HEK293 (cell line): Measurements from ENCODE around the gene GNAI1.
"Not testable (repeated sequence)": the region's sequence is repeated elsewhere in the genome, so short reads cannot be mapped to it uniquely, and the experiment has no call there.

ENCODE experiments used
- CTCF ChIA-PET: fragments of 350-600 bp; formaldehyde crosslinking; extraction: SDS; loops from one replicate; lab custom pipeline; 2021; ENCODE audit warnings: antibody characterized with exemption; lab: Yijun Ruan, JAX
- POLR2A ChIA-PET: fragments of 300-600 bp; formaldehyde crosslinking; extraction: SDS; loops from one replicate; lab custom pipeline; 2020; ENCODE audit warnings: antibody characterized with exemption, inconsistent platforms; lab: Yijun Ruan, JAX
- H3K27ac ChIP-seq: fragments of 200-500 bp; sonication (Bioruptor generic); 2 replicates; pipeline ENCODE4 v1.5.1; 2014; ENCODE audit warnings: low read depth, low read length, control low read depth, inconsistent platforms; ENCODE audit errors: extremely low read depth
- H3K36me3 ChIP-seq, 2 experiments: fragments of 200-500 bp in 1 of 2; sonication (Bioruptor generic) in 1 of 2; 1 replicate in 1 of 2; 2 replicates in 1 of 2; pipeline ENCODE4 v1.5.1; 2014 to 2017; ENCODE audit warnings: inconsistent platforms in 2 of 2, low read length in 2 of 2; ENCODE audit not compliant: control insufficient read depth in 2 of 2, insufficient read depth in 1 of 2
- H3K4me1 ChIP-seq: fragments of 200-500 bp; sonication (Bioruptor generic); 2 replicates; pipeline ENCODE4 v1.5.1; 2014; ENCODE audit warnings: mild to moderate bottlenecking, low read length, inconsistent platforms; ENCODE audit not compliant: control insufficient read depth, insufficient read depth
- H3K4me3 ChIP-seq: 2 replicates; pipeline ENCODE4 v1.5.1; 2011; ENCODE audit warnings: low read depth, mild to moderate bottlenecking, control low read depth, low read length, moderate library complexity
- H3K9me3 ChIP-seq: fragments of 200-500 bp; sonication (Bioruptor generic); 2 replicates; pipeline ENCODE4 v1.5.1; 2014; ENCODE audit warnings: low read depth, low read length, inconsistent platforms; ENCODE audit not compliant: control insufficient read depth, insufficient read depth
- ZBTB17 ChIP-seq: fragments of 450-650 bp; formaldehyde crosslinking; IDR thresholded peaks from 2 replicates; pipeline ENCODE4 v1.5.1; 2016; ENCODE audit warnings: missing biosample characterization, missing genetic modification characterization
- ZNF155 ChIP-seq: fragments of 450-650 bp; formaldehyde crosslinking; IDR thresholded peaks from 2 replicates; pipeline ENCODE4 v1.5.1; 2016; ENCODE audit warnings: missing biosample characterization, missing genetic modification characterization
- ZNF777 ChIP-seq: fragments of 450-650 bp; formaldehyde crosslinking; IDR thresholded peaks from 2 replicates; pipeline ENCODE4 v1.5.1; 2017; ENCODE audit warnings: missing biosample characterization, missing genetic modification characterization, borderline replicate concordance
- TF ChIP-seq, protein P1 (sequence below): fragments of 450-650 bp; formaldehyde crosslinking; IDR thresholded peaks from 2 replicates; pipeline ENCODE4 v1.5.1; 2017; ENCODE audit warnings: missing biosample characterization, missing genetic modification characterization
- TF ChIP-seq, protein P2 (sequence below): fragments of 450-650 bp; formaldehyde crosslinking; IDR thresholded peaks from 2 replicates; pipeline ENCODE4 v1.5.1; 2016; ENCODE audit warnings: missing biosample characterization, missing genetic modification characterization
- TF ChIP-seq, protein P3 (sequence below): fragments of 450-650 bp; IDR thresholded peaks from 2 replicates; pipeline ENCODE4 v1.5.1; 2018; ENCODE audit warnings: missing biosample characterization, missing genetic modification characterization
- TF ChIP-seq, protein P4 (sequence below): fragments of 450-650 bp; IDR thresholded peaks from 2 replicates; pipeline ENCODE4 v1.5.1; 2018; ENCODE audit warnings: missing biosample characterization, mild to moderate bottlenecking, missing genetic modification characterization
- TF ChIP-seq, protein P5 (sequence below): fragments of 450-650 bp; formaldehyde crosslinking; IDR thresholded peaks from 2 replicates; pipeline ENCODE4 v1.5.1; 2016; ENCODE audit warnings: missing biosample characterization, missing genetic modification characterization
- TF ChIP-seq, protein P6 (sequence below): fragments of 450-650 bp; formaldehyde crosslinking; IDR thresholded peaks from 2 replicates; pipeline ENCODE4 v1.5.1; 2016; ENCODE audit warnings: missing biosample characterization, missing genetic modification characterization

GNAI1 gene

DNA sequence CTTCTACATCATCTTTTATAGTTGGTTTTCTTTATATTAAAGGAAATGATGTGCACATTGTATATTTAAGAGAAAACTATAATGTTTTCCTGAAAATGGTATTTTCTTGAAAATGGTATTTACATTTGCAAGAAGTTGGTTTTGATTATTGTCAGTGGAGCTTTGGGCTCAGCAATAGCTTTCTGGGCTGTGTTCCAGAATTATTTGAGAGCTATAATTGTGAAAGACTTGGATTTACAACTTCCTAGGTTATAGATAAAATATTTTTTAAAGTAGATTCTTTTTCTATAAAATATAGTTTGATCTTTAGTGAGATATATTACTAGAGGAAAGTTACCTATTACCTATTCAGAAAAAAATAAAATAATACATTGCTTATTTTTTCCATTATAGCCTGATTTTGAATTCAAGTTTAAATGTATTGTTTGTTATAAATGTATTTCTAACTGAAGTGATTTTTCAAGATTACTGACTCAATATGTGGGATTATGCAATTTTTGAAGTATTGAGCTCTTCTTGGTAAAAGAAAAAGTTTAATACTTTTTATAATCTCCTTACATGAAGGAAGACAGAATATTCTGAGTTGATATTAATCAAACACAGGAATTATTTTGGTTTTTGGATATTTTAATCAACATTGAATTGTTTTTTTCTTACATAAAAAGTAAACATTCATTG is 20.2 kb downstream of the GNAI1 start:
- no peak overlapping the region for H3K27ac ChIP-seq
- ChIA-PET POLR2A (no interaction called here), CTCF (interaction anchor here (0.5 kb wide), 1 partner anchor 134 kb away, joined by 4 read pairs; no protein-coding TSS in a partner anchor)
- H3K9me3 ChIP-seq, result no peaks in the 10 kb centered on the region
- no peaks in the 10 kb centered on the region for H3K36me3 ChIP-seq
- H3K4me3 ChIP-seq, result no peak overlapping the region
- H3K4me1 ChIP-seq, result peaks cover 27% of the 10 kb centered on the region
- no peak for TF ChIP-seq ZNF155
- TF ChIP-seq, protein P1, sequence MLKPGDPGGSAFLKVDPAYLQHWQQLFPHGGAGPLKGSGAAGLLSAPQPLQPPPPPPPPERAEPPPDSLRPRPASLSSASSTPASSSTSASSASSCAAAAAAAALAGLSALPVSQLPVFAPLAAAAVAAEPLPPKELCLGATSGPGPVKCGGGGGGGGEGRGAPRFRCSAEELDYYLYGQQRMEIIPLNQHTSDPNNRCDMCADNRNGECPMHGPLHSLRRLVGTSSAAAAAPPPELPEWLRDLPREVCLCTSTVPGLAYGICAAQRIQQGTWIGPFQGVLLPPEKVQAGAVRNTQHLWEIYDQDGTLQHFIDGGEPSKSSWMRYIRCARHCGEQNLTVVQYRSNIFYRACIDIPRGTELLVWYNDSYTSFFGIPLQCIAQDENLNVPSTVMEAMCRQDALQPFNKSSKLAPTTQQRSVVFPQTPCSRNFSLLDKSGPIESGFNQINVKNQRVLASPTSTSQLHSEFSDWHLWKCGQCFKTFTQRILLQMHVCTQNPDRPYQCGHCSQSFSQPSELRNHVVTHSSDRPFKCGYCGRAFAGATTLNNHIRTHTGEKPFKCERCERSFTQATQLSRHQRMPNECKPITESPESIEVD (tag by site-specific recombination), result peak; percentile 49; the same call in 1 of the 2 replicates

DNA sequence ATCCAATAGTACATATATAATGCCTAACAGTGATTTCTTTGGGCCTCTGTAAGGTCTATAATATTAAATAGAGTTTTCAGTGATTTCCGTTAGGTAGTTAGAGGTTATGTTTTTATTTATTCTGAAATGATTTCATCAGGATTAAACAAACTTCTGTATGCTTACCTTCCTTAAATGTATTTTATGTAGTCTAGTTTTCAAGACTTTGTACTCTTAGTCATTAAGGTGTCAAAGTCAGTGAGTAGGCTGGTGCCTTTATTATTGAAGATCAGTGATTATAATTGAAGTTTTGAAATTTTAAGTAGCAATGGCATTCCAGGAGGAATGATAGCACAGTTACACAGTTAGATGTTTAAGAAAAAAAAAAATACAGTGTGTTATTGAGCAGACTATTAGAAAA is 20.7 kb downstream of the GNAI1 start:
- TF ChIP-seq, protein P2, sequence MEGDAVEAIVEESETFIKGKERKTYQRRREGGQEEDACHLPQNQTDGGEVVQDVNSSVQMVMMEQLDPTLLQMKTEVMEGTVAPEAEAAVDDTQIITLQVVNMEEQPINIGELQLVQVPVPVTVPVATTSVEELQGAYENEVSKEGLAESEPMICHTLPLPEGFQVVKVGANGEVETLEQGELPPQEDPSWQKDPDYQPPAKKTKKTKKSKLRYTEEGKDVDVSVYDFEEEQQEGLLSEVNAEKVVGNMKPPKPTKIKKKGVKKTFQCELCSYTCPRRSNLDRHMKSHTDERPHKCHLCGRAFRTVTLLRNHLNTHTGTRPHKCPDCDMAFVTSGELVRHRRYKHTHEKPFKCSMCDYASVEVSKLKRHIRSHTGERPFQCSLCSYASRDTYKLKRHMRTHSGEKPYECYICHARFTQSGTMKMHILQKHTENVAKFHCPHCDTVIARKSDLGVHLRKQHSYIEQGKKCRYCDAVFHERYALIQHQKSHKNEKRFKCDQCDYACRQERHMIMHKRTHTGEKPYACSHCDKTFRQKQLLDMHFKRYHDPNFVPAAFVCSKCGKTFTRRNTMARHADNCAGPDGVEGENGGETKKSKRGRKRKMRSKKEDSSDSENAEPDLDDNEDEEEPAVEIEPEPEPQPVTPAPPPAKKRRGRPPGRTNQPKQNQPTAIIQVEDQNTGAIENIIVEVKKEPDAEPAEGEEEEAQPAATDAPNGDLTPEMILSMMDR (tag by site-specific recombination), result no peak
- no peak for TF ChIP-seq ZBTB17 (tag by site-specific recombination)
- TF ChIP-seq, protein P3, sequence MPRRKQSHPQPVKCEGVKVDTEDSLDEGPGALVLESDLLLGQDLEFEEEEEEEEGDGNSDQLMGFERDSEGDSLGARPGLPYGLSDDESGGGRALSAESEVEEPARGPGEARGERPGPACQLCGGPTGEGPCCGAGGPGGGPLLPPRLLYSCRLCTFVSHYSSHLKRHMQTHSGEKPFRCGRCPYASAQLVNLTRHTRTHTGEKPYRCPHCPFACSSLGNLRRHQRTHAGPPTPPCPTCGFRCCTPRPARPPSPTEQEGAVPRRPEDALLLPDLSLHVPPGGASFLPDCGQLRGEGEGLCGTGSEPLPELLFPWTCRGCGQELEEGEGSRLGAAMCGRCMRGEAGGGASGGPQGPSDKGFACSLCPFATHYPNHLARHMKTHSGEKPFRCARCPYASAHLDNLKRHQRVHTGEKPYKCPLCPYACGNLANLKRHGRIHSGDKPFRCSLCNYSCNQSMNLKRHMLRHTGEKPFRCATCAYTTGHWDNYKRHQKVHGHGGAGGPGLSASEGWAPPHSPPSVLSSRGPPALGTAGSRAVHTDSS (tag by site-specific recombination), result no peak
- no peak for TF ChIP-seq ZNF777
- TF ChIP-seq, protein P4, sequence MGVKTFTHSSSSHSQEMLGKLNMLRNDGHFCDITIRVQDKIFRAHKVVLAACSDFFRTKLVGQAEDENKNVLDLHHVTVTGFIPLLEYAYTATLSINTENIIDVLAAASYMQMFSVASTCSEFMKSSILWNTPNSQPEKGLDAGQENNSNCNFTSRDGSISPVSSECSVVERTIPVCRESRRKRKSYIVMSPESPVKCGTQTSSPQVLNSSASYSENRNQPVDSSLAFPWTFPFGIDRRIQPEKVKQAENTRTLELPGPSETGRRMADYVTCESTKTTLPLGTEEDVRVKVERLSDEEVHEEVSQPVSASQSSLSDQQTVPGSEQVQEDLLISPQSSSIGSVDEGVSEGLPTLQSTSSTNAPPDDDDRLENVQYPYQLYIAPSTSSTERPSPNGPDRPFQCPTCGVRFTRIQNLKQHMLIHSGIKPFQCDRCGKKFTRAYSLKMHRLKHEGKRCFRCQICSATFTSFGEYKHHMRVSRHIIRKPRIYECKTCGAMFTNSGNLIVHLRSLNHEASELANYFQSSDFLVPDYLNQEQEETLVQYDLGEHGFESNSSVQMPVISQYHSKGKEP (tag by site-specific recombination), result no peak
- TF ChIP-seq, protein P5, sequence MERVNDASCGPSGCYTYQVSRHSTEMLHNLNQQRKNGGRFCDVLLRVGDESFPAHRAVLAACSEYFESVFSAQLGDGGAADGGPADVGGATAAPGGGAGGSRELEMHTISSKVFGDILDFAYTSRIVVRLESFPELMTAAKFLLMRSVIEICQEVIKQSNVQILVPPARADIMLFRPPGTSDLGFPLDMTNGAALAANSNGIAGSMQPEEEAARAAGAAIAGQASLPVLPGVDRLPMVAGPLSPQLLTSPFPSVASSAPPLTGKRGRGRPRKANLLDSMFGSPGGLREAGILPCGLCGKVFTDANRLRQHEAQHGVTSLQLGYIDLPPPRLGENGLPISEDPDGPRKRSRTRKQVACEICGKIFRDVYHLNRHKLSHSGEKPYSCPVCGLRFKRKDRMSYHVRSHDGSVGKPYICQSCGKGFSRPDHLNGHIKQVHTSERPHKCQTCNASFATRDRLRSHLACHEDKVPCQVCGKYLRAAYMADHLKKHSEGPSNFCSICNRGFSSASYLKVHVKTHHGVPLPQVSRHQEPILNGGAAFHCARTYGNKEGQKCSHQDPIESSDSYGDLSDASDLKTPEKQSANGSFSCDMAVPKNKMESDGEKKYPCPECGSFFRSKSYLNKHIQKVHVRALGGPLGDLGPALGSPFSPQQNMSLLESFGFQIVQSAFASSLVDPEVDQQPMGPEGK (tag by site-specific recombination), result no peak
- TF ChIP-seq, protein P6, sequence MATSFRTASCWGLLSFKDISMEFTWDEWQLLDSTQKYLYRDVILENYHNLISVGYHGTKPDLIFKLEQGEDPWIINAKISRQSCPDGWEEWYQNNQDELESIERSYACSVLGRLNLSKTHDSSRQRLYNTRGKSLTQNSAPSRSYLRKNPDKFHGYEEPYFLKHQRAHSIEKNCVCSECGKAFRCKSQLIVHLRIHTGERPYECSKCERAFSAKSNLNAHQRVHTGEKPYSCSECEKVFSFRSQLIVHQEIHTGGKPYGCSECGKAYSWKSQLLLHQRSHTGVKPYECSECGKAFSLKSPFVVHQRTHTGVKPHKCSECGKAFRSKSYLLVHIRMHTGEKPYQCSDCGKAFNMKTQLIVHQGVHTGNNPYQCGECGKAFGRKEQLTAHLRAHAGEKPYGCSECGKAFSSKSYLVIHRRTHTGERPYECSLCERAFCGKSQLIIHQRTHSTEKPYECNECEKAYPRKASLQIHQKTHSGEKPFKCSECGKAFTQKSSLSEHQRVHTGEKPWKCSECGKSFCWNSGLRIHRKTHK (tag by site-specific recombination), result no peak
- CTCF ChIA-PET, result interaction anchor here (0.5 kb wide), 1 partner anchor 134 kb away, joined by 4 read pairs; no protein-coding TSS in a partner anchor
- Histone ChIP-seq H3K27ac (no peak overlapping the region), H3K9me3 (no peaks in the 10 kb centered on the region), H3K4me3 (no peak overlapping the region), H3K36me3 (no peaks in the 10 kb centered on the region), H3K4me1 (peaks cover 27% of the 10 kb centered on the region)
- POLR2A ChIA-PET, result no interaction called here

DNA sequence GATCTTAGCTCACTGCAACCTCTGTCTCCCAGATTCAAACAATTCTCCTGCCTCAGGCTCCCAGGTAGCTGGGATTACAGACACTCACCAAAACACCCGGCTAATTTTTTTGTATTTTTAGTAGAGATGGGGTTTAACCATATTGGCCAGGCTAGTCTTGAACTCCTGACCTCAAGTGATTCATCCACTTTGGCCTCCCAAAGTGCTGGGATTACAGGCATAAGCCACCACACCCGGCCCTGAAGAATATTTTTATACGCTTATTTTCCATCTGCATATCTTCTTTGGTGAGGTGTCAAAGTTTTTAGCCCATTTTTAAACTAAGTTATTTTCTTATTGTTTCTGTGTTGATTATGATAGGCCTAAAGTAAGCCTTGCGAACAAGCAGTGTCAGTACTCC is 23.1 kb downstream of the GNAI1 start:
- H3K4me3 ChIP-seq, CTCF ChIA-PET: not testable (repeated sequence)

More for the DNA sequence above, 23.1 kb downstream of the GNAI1 start:
- H3K36me3 ChIP-seq, H3K27ac ChIP-seq, POLR2A ChIA-PET, H3K9me3 ChIP-seq: not testable (repeated sequence)
- H3K4me1 ChIP-seq, result peaks cover 12% of the 10 kb centered on the region
